Left lung (tissue), 10 donors: ENCODE measurements around the gene OR6M1. TPM values are rescaled to one million over a fixed set of nuclear protein-coding genes. Genes with fewer than 3 reads are reported as not detected.

Source experiments
- ATAC-seq: fragments of 200-7000 bp; cut with Tn5 transposase; one replicate; pipeline ENCODE4 v1.9.1; 2020; ENCODE audit warnings: moderate library complexity
- DNase-seq, 4 donors: peaks; one replicate each; pipeline ENCODE4 v3.0.0-alpha.2; 2013 to 2020
- H3K27ac ChIP-seq, 2 donors: fragments of 200-600 bp; sonication (generic) in 1 of 2; one replicate each; pipeline versions ENCODE4 v1.5.0 to v1.8.0; 2020 to 2021
- H3K27me3 ChIP-seq, 2 donors: fragments of 200-600 bp; sonication (generic) in 1 of 2; one replicate each; pipeline versions ENCODE4 v1.5.0 to v1.8.0; 2020 to 2021
- H3K36me3 ChIP-seq, 2 donors: fragments of 200-600 bp; sonication (generic) in 1 of 2; one replicate each; pipeline versions ENCODE4 v1.5.0 to v1.8.0; 2020 to 2021
- H3K4me1 ChIP-seq, 2 donors: fragments of 200-600 bp; one replicate each; pipeline ENCODE4 v1.8.0; 2021
- H3K4me3 ChIP-seq, 2 donors: fragments of 200-600 bp; sonication (generic) in 1 of 2; one replicate each; pipeline versions ENCODE4 v1.5.0 to v1.8.0; 2020 to 2021; ENCODE audit warnings: mild to moderate bottlenecking in 1 of 2
- H3K9me3 ChIP-seq, 2 donors: fragments of 200-600 bp; sonication (generic) in 1 of 2; one replicate each; pipeline versions ENCODE4 v1.5.0 to v1.8.0; 2020 to 2021
- CTCF ChIP-seq, 2 donors: fragments of 200-600 bp; sonication (generic) in 1 of 2; IDR thresholded peaks; one replicate each; pipeline versions ENCODE4 v1.5.0 to v1.8.0; 2021; ENCODE audit warnings: antibody characterized with exemption in 2 of 2
- intact Hi-C, 2 donors: fragments of 100-400 bp; cut with DNase I; formaldehyde crosslinking; loops; one replicate each; pipeline versions ENCODE4 v1.11.2 to v1.14.2; 2022
- polyA plus RNA-seq, 6 donors: library from polyadenylated mRNA; unstranded; fragments of 120-200 nt; gene quantifications; one replicate each; pipeline ENCODE4 v1.2.1, GENCODE V29; 2013; ENCODE audit not compliant: insufficient read length in 6 of 6
- total RNA-seq, 2 donors: library from RNA; stranded (reverse); fragmentation: NEBNext Ultra II Directional; extraction: Animal tissue kit (Norgen Biotek cat#: 25700); gene quantifications; one replicate each; pipeline ENCODE4 v1.2.1, GENCODE V29; 2021
- donor health status: DM: no; HTN: yes; CAD: no.
- donor health status: DM: no; HTN: no; CAD: no.

Gene OR6M1
- total and polyA plus RNA-seq, 8 donors = not detected

GRCh38 chr11:123773959-123774358, 32.2 kb downstream of the OR6M1 start:
- no peaks in the 10 kb centered on the region for H3K4me1 ChIP-seq
- ATAC-seq = no peak
- no peak overlapping the region for H3K27ac ChIP-seq
- no peak for DNase-seq
- no peaks in the 10 kb centered on the region for H3K27me3 ChIP-seq
- H3K36me3 ChIP-seq = no peaks in the 10 kb centered on the region
- H3K4me3 ChIP-seq = no peak overlapping the region
- no peaks in the 10 kb centered on the region for H3K9me3 ChIP-seq
- no peak for TF ChIP-seq CTCF (IDR thresholded peaks at IDR 0.05)
- intact Hi-C loops = no loop called here

- Histone ChIP-seq H3K36me3 (no peaks in the 10 kb centered on the region), H3K4me3 (no peak overlapping the region), H3K9me3 (no peaks in the 10 kb centered on the region), H3K27ac (no peak overlapping the region), H3K4me1 (no peaks in the 10 kb centered on the region), H3K27me3 (no peaks in the 10 kb centered on the region)
- no peak for TF ChIP-seq CTCF (IDR thresholded peaks at IDR 0.05)
- DNase-seq (no peak), ATAC-seq (no peak)
- intact Hi-C loops = no loop called here
Observed at GRCh38 chr11:123773026-123773425, 33.1 kb downstream of the OR6M1 start.

GRCh38 chr11:123771664-123772063, 34.5 kb downstream of the OR6M1 start:
- Histone ChIP-seq H3K27me3 (no peaks in the 10 kb centered on the region), H3K4me1 (no peaks in the 10 kb centered on the region), H3K4me3 (no peak overlapping the region), H3K36me3 (no peaks in the 10 kb centered on the region), H3K9me3 (no peaks in the 10 kb centered on the region), H3K27ac (no peak overlapping the region)
- TF ChIP-seq CTCF (IDR thresholded peaks at IDR 0.05) = no peak
- DNase-seq (no peak), ATAC-seq (no peak)
- intact Hi-C loops = no loop called here

- ATAC-seq (no peak), DNase-seq (no peak)
- no peak overlapping the region for H3K4me3 ChIP-seq
- H3K27ac ChIP-seq = no peak overlapping the region
- H3K36me3 ChIP-seq = no peaks in the 10 kb centered on the region
- H3K9me3 ChIP-seq = no peaks in the 10 kb centered on the region
- H3K4me1 ChIP-seq = no peaks in the 10 kb centered on the region
- intact Hi-C loops = no loop called here
- TF ChIP-seq CTCF (IDR thresholded peaks at IDR 0.05) = no peak
- H3K27me3 ChIP-seq = no peaks in the 10 kb centered on the region
Observed at GRCh38 chr11:123770712-123771111, 35.4 kb downstream of the OR6M1 start.

GRCh38 chr11:123765601-123766000, 40.5 kb downstream of the OR6M1 start:
- H3K4me3 ChIP-seq = no peak overlapping the region
- no peaks in the 10 kb centered on the region for H3K4me1 ChIP-seq
- H3K9me3 ChIP-seq = peaks cover 0 to 22% of the 10 kb centered on the region in 2 donors
- ATAC-seq (no peak), DNase-seq (no peak)
- intact Hi-C loops = no loop called here
- H3K27me3 ChIP-seq = no peaks in the 10 kb centered on the region
- no peak for TF ChIP-seq CTCF (IDR thresholded peaks at IDR 0.05)
- no peak overlapping the region for H3K27ac ChIP-seq
- no peaks in the 10 kb centered on the region for H3K36me3 ChIP-seq
